ENCODE results near the gene SMG7.

SMG7 gene

DNA sequence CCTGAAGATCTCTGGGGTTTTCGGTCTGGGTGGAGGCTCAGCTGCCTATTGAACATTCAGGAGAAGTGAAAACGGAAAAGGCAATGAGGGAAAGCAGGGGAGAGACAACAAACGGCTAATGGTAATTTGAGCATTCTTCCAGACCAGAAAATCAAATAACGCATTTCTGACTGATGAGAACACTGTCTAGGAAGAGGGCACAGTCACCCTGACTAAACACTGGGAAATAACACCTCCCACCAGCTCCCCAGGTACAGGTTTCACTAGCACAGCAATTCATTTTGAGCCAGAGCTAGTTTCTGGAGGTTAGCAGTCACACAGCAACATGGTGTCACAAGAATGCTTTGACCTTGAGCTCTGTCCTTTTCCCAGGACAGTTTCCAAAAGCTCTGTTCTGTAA is 96.8 kb downstream of the SMG7 start:
- no peak for DNase-seq

DNA sequence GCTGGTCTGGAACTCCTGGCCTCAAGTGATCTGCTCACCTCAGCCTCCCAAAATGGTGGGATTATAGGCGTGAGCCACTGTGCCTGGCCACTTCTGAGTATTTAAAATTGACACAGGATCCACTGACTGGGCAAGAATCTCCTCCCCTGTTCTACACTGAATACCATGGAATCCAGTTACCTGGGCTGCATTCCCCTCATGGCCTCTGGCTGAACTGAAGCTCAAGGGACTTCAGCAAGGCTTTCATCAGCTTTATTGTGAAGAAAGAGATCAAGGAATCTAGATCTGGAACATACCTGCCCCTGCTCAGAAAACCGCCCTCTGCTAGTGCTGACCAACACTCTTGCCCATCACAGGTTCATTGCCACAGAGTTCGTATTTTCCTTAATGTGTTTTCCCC is 97.5 kb downstream of the SMG7 start:
- no peak for DNase-seq

DNA sequence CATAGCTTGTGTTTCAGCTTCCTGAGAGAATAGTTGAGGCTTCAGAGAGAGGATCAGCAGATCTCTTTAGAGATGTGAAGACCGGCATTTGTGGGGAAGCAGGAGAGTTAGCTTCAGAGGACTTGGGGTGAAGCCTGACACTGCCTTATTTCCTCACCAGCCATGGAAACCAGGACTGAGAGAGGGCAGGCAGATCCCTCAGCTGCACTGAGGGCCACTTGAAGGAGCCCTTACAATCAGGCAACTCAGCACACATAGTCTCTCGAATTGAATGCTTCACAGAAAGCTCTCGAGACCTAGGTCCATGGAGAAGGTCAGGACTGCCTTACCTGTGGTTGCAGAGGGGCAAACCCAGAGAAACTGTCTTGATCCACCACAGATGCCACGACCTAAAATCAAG is 98.2 kb downstream of the SMG7 start:
- no peak for DNase-seq

DNA sequence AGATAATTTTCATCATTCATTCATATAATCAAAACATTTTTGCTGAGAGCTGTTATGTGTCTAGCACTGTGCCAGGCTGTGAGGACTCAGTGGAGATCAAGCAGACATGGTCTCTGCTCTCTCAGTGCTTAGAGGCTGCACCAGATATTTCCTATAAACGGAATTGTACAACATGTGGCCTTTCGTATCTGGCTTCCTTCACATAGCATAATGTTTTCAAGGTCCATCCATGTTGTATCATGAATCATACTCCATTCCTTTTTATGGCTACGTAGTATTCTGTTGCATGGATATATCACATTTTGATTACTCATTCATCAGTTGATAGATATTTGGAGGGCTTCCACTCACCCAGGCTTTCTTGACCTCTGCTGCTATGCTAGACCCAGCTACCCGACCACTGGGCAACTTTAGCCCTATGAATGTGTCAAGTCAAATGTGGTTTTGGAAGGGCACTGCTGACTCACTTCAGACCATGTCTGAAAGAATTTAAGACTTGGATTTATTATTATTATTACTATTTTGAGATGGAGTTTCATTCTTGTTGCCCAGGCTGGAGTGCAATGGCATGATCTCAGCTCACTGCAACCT is 99.5 kb downstream of the SMG7 start:
- no peak for DNase-seq

DNA sequence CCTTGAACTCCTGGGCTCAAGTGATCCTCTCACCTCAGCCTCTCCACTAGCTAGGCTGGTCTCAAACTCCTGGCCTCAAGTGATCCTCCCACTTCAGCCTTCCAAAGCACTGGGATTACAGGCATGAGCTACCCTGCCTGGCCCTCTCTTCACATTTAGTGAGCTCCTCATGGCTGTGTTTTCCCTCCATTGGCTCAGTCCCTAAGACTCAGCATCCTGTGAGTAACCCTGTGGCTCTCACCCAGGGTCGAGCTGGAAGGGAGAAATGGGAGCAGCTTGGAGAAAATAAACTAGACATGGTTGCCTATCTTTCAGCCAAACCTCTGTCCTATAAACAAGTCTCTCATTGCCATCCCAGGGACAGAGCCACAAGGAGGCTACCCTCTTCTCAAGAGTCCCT is 100.4 kb downstream of the SMG7 start:
- DNase-seq = no peak

DNA sequence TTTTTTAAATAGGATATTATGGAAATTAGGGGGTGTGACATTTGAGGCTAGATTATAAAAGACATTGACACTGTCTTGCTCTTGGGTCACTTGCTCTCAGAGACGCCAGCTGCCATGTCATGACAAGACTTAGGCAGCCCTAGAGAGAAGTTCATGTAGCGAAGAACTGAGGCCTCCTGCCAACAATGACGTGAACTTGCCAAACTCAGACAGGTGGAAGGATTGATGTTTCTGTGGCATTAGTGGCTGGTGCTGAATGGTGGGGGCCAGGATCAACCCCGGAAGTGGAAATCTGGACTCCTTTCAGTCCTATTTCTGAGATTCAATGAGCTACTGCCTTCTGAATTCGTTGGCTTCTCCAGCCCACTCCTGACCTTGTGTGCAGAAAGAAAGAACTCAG is 103.3 kb downstream of the SMG7 start:
- no peak for DNase-seq

DNA sequence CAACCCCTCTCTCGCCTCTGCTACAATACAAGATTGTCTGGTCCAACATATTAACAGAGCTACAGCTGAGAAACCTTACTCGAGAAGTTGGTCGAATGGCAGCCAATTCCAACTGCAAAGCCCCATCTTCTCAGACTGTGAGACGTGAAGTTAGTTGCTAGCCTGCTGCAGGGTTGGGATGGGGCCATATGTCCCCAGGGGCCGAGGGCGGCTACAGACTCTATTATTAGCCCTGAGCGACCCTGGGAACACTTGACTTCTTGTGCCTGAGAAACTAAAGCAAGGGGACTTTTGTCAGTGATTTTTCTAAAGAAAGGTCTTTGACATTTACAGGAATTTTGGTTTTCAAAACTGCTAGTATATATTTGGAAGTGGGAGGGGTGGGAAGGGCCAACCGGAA is 104.2 kb downstream of the SMG7 start:
- DNase-seq = peak; percentile 46

DNA sequence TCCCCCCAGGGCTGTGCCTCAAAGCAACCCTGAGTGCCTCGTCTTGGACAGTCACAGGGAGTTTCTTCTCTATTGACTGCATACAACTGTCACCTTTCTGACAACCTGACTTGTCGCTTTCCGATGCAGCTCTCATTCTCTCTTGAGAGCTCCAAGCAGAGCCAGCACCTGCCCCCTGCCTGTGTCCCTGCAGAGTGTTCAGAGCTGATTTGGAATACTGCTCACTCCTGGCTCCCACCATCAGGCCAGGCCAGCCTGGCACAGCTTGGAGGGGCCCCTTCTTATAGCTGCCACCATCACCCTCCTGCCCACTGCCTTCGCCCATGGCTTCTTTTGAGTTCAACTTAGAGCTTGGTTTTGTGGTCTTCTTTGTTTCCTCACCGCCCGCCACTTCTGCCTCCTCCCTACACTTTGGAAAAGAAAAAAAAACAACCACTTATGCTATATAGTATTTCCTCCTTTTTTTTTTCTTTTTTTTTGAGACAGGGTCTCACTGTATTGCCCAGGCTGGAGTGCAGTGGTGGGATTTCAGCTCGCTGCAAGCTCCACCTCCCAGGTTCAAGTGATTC is 105.7 kb downstream of the SMG7 start:
- DNase-seq = no peak

DNA sequence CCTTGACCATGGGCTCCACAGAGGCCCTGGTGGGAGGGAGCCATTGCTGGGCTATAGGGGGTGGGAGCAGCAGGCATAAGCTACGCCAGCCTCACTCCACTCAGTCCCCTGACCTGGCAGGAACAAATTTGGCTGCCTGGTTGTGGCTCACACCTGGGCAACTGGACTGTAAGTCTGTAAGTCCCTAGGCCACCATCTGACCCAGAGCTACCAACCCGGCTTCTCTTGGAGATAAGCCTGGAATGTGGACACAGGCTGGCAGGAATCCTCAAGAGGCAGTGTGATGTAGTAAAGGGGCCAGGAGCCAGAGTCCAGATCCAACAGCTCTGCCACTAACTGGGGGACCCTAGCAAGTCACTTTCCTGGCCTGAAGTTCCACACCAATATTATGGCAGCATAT is 106.6 kb downstream of the SMG7 start:
- DNase-seq = no peak

DNA sequence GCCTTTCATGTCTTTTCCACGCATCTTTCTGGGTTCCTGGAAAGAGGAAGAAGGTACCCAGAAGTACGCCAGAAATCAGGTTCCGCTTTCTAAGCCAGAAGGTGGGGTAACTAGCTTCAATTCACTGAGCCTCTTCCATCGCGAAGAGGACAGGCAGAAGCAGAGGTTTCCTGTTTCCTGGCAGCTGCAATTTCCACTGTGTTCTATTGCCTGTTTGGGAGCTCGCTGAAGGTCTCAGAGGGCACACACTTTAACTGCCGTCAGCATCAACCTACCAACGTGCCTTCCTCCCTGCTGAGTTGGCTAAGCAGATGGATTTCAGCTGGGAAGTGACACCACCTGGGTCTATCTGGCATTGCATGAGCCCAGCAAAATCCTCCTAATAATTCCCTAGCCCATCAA is 108.0 kb downstream of the SMG7 start:
- DNase-seq = peak; percentile 62

DNA sequence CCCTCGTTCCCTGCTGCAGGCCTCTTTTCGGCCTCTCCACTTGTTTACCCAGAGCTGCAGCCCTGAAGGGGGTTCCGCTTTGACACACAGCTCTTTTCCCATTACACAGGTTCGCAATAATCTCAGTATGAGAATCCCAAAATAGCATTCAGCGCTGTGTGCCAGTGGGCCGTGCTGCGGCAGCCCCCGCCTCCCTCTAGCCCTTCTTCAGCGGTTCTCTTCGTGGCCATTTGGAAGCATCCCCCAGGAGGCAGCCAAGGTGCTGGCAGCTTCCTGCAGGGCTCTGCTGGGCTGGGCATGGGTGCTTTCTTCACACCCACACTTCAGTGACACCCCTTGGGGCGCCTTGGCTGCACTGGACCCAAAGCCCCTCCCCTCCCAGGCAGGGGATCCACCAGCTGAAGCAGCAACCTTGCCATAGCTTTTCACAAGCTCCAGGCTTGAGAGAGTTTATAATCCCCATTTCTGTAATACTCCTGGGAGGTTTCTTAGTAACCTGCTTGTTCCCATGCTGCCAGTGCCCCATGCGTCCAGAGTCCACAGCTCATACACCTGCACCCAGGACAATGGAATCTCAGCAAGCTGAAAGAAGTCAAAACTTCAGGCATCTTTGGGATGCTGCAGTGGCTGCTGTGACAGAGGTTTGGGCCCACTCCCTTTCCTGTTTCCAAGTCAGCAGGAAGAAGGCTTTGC is 109.9 kb downstream of the SMG7 start:
- no peak for DNase-seq

DNA sequence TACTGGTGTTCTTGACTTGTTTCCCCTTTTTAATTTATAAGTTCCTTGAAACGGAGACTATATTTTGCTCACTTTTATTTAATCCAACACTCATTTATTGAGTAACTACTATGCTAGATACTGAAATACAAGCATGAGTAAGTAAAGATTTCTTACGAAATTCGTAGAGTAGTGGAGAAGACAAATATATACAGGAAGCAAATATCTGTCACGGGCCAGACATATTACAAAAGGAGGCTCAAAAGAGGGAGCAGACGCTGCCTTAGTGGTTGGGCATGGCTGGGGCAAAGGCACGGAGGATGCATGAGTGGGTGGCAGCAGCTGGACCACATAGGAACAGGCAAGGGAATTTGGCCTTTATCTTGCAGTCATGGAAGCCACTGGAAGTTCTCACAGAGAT is 111.2 kb downstream of the SMG7 start:
- DNase-seq = no peak

DNA sequence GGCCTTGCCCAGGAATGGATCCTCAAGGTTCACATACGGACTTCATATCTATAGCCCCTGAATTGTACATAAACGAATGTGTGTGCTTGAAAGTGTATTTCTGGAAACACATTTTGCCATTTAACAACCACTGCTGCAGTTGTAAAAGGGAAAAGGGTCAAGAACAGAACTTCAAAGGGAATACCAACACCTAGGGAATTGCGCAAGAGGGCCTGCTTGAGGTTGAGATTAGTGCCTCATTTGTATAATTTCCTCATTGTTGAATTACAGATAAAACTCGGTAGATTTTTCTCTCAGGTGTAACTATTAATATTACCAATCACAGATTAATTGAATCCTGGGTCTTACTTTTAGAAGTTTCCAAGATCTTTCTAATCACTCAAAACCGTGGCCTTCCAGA is 111.8 kb downstream of the SMG7 start:
- DNase-seq = no peak

DNA sequence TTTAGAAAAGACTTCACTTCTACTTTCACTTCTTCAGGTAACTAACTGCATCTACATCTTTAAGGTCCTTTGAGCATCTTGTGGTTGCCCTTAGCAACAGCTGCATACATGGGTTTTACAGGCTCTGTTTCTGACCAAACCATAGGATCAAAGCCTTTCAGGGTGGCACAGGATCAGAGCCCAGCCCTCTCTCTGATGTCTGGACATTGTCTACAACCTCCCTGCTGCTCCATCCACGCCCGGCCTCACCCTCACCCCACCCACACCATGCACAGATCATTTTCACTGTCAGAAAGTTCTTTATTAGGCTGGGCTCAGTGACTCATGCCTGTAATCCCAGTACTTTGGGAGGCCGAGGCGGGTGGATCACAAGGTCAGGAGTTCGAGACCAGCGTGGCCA is 112.7 kb downstream of the SMG7 start:
- DNase-seq = no peak

DNA sequence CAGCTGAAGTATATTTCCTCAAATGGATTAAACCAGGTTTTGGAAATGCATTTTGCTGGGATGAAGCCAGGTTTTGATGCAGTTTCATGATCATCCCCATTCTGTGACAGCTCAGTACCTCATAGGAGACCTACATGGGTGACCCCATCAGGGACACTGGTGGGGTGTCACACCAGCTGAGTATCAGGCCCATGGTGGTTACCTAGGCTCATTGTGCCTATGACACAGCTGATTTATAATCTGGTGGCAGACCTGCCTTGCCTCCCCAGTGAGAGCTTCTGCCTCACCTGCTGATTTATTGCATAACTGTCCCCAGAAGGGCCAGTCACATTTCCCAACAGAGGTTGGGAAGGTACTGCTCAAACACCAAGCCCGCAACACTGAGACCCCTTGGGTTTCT is 114.2 kb downstream of the SMG7 start:
- no peak for DNase-seq

DNA sequence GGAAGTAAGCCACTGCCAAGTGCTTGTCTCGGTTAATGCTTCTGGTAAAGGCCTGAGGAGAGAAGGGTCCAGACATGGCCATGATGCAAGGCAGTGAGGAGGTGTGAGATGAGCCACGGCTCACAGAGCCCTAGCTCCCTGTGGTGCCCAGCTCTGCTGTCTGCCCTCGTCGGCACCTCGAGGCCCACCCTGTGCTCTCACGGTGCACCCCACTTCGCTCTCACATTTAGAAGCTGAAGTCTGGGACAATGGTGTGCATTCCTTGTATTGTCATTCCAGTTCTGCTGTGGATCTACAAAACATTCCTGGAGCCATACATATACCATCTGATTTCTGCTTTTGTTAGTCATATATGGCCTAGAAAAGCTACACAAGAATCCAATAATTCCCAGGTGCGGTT is 114.6 kb downstream of the SMG7 start:
- no peak for DNase-seq

DNA sequence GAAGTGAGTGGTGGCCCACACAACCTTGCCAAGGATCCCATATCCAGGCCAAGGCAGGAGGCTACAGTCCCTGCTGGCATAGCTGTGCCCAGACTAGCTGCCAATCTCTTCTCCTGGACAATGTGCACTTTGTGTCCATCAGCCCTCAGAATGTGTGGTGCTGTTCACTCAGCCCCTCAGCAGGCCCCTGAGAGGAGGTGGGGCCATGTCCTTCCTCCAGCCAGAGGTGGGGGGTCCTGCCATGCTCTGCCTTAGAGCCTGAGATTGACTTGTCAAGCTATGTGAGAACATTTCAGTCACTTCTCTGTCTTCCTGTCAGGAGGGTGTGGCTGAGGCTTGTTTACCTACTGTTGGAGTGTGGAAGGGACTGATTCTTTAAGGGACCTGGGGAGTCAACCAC is 116.5 kb downstream of the SMG7 start:
- no peak for DNase-seq

DNA sequence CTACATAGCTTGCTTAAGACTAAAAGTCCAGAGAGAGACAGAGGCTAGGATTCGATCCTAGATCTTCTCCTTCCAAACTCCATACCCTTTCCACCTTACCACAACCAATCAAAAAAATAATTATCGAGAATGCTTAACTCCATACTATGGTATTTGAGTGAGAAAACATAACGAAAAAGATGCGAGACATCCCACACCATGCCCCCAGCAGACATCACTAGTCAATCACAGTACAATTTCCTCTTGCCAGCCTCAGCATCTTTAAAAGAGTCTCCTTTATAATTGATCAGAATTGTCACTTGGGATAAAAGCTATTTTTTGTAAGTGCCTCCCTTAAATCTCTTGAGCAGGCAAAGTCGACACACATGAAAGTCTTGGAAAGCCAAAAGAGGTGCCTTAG is 117.1 kb downstream of the SMG7 start:
- no peak for DNase-seq

DNA sequence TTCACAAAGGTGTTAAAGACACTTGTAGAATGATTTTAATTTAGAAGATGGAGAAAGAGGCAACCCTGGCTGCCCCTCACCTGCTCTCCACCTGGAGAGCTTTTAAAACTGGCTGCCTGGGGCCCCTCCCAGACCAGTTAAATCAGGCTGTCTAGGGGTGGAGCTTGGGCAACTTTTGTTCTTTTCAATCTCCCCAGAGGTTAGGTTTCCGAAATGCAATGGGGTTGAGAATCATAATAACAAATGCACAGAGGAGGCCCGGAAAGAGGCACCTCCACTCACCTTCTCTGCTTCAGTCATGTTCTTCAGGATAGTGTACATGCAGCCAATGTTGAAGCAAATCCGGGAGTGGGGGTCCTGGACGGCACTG is 117.6 kb downstream of the SMG7 start:
- DNase-seq = no peak

DNA sequence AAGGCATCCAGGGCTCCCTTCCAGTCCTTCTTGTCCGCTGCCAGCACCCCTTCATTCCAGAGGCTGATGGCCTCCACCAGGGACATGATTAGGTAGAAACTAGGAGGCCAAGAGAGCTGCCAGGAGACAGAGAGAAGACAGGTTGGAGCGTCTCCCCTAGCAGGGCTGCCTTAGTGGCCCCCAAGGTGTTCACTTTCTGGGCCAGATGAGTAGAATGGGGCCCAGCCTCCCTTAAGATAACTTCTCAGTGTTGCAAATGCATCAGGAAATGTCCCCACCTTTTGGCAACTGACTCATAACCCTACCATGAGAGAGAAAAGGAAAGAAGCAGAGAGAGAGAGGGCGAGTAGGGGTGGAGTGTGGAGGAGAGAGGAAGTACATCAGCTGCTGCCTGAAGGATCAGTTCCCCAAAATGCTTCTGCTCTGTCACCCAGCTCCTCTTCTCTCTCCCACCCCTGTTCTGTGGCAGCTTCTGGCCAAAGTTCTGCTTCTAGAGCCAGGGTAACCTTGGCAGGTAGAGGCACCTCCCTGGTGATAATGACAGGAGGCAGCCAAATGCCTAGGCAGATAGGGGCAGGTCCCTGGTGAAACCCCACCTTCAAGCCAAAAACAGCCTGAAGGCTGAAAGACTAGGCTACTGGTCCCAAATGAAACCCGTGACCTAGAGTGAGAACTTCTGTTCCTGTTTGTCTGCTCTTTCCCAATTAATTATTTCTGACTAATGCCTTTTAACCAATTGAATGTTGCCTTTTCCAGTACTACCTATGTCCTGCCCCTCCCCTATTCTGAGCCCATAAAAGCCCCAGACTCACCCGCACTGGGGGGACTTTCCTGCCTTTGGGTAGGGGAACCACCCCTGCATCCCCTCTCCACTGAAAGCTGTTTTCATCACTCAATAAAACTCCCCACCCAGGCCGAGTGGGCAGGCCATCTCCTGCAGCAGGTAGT is 118.2 kb downstream of the SMG7 start, which contains the start of gene NCF2:
NCF2 (minus strand) TSS at position 216 of the 948 bp plus-strand sequence; CDS start at position 86, 130 bp downstream.
- no peak for DNase-seq

DNA sequence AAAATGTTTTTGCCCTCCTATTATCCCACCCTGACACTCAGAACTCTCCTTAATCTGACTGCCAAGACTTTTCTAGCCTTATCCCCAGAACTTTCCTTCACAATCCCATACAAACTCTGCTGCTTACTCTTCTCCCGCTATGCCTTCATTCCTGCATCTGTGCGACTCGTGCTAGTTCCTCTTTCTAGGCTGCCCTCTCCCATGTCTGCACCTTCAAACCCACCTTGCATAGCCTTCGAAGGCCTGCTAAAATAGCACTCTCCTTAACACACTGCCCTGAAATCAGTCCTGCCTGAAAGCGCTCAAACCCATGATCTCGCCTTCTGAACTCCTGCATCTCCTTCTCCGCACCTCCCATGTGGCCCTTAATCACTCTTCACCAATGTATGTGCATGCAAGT is 120.4 kb downstream of the SMG7 start:
- no peak for DNase-seq

DNA sequence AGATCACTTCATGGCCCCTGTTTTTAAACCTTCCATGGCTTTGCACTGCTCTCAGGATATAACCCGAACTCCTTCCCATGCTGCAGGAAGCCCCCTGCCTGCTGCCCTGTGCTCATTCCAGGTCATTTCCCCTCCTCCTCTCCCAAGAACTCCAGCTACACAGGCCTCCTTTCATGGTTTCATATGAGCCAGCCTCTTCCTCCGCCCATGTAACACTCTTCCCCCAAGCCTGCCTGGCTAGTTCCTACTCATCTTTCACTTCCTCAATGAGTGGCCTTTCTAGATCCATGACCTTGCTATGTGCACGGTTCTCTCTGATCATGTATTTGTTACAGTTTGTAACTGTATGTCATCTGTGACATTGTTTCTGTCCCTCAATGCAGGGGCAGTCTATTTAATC is 121.1 kb downstream of the SMG7 start:
- no peak for DNase-seq

DNA sequence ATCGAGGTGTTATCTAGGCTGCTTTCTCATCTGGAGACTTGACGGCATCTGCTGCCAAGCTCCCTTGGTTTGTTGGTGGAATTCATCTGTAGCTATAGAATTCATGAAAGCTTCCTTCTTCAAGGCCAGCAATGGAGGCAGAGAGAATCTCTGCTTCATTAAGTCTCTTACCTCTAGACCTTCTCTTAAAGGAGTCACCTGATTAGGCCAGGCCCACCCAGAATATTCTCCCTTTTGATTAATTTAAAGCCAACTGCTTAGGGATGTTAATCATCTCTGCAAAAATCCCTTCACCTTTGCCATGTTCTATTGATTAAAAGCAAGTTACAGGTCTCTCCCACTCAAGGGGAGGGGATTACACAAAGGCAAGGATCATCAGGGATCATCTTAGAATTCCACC is 123.2 kb downstream of the SMG7 start:
- no peak for DNase-seq

DNA sequence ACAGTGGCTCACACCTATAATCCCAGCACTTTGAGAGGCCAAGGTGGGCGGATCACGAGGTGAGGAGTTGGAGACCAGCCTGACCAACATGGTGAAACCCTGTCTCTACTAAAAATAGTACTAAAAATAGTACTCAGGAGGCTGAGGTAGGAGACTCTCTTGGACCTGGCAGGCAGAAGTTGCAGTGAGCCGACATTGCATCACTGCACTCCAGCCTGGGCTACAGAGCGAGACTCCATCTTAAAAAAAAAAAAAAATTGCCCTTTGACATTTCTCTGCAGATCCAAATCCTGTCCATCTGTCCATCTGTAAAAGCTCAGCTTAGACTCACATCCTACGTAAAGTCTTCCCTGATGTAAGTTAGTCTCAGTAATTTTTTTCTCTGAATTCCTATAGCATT is 124.2 kb downstream of the SMG7 start:
- DNase-seq = no peak

Data from left hindlimb (tissue), 1 donor.